NCI-H748 treated with DMSO at 0.1 percent for 48 hours (cell line): Measurements from ENCODE around the gene STS.
"Not testable (repeated sequence)": the region's sequence is repeated elsewhere in the genome, so short reads cannot be mapped to it uniquely, and the experiment has no call there.

Experiments used
- DNase-seq: peaks from one replicate; lab custom pipeline; 2025; lab: John Stamatoyannopoulos, UW

The STS gene

GRCh38 chrX:7139202-7140081 is 8.1 kb upstream of the STS start:
- no peak for DNase-seq

DNA sequence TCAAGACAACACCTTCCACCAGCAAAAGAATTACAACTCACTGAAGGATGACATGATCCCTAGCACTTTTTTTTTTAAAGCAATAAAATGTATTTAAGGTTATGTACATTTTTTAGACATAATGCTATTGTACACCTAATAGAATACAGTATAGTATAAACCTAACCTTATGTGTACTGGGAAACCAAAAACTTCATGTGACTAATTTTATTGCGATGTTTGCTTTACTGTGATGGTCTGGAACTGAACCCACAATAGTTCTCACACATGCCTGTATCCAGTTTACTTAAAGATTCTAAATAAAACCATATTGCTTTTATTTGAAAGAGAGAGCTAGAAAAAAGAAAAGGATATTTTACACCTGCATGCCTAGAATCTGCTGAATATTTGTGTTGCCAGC is 4.4 kb upstream of the STS start:
- DNase-seq: no peak

- no peak for DNase-seq
Observed at GRCh38 chrX:7143941-7144525, 3.5 kb upstream of the STS start.

DNA sequence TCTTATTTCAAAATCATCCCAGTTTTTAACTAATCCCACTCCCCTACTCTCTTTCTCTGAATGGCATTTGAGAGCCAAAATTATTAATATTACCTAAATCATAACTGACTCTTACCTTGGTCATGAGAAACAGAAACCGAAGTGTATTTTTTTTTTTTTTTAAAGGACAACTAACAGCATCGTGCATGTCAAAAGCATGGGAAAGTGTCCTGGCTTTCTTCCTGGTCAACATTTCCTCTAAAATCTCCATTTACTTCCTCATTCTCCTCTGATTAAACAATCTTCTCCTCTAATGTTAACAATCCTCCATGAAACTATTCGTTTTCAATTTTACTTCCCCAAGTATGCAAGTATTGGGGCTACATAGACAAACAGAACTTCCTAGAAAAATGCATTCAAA is 2.1 kb upstream of the STS start:
- DNase-seq: no peak

- no peak for DNase-seq
Observed at GRCh38 chrX:7146020-7146702, 1.4 kb upstream of the STS start.

- DNase-seq: peak; percentile 83
Observed at GRCh38 chrX:7146703-7147412, 654 bp upstream of the STS start.

GRCh38 chrX:7147978-7148854 is 704 bp downstream of the STS start, which contains the start of gene PUDP:
PUDP (minus strand) TSS chrX:7148153; CDS start chrX:7148113, 40 bp downstream.
- peak; percentile 76 for DNase-seq

DNA sequence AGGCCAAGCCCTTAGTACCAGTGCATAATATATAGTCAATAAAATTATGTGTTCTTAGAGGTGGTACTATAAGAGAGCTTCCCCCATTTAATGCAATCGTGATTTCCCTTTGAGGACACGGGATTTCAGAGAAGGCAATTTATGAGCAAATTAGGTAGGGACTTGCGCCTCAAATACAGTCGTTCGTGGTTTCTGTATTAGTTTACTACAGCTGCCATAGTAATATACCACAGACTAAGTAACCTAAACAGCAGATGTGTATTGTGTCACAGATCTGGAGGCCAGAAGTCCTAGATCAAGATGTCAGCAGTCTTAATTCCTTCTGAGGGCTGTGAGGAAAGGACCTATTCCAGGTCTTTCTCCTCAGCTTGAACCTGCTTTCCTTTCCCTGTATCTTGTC is 1.9 kb downstream of the STS start:
- DNase-seq: no peak

- no peak for DNase-seq
Observed at GRCh38 chrX:7153231-7153630, 5.7 kb downstream of the STS start.

DNA sequence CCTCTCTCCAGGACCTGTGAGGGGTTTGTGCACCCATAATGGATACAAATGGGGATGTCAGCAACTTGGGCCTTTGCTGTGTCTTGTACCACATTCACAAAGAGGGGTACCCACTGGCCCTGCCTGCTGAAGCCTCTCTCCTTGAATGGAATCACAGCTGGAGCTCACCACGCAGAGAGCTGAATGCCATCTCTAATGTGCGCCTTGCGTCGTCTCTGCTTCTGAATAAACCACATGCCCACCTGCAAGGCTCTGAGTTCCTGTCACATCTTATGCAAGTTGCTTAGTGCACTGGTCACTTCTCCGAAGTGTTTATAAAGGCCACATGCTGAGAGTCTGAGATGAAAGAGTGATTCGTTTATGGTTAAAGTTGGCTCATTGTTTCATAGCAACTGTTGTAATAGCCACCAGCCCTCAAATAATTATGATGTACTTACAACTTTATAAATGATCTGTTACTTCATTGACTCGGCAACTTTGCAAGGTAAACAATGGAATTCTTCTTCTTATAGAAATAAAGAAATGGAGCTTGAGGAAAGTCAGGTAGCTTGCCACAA is 6.6 kb downstream of the STS start:
- DNase-seq: no peak

- DNase-seq: no peak
Observed at GRCh38 chrX:7155163-7155562, 7.7 kb downstream of the STS start.

GRCh38 chrX:7156879-7157278 is 9.4 kb downstream of the STS start:
- no peak for DNase-seq

- DNase-seq: no peak
Observed at GRCh38 chrX:7158468-7158990, 11.0 kb downstream of the STS start.

DNA sequence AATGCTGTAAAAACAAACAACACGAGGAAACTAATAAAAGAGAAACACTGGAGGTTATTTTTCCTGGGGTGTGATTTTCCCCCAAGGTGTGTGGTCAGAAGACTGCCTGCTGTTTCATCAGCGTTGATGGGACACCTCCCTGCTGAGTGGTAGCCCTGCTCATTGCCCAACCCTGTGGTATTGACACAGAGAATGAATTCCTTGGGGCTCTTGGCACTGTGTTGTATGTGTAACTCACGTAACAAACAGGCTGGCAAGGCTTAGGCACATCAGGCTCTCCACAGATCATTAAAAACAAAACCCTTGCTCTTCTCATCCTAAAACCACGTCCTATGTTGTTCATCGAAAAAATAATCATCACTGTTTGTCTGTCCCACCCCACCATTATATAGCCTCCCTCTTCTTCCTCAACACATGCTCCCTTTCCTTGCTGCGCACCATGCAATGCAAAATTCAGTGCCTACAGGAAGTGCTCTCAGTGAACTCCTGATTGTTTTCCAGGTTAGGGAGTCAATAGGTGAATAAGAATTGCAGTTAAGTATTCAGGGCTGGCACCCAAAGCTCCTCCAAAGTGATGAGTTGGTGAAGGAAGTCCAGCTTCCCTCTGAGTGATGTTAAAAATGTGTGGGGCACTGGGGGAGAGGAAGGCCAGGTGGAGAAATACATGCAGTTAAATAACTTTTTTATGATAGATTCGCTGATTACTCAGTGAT is 11.8 kb downstream of the STS start:
- no peak for DNase-seq

- DNase-seq: no peak
Observed at GRCh38 chrX:7163146-7163677, 15.7 kb downstream of the STS start.

GRCh38 chrX:7164174-7164573 is 16.7 kb downstream of the STS start:
- DNase-seq: no peak

GRCh38 chrX:7168371-7168770 is 20.9 kb downstream of the STS start:
- DNase-seq: no peak

- no peak for DNase-seq
Observed at GRCh38 chrX:7169627-7170026, 22.1 kb downstream of the STS start.

- no peak for DNase-seq
Observed at GRCh38 chrX:7170898-7171297, 23.4 kb downstream of the STS start.

- DNase-seq: not testable (repeated sequence)
Observed at GRCh38 chrX:7178859-7179258, 31.3 kb downstream of the STS start.
